ENCODE data around the gene LGALS3BP. TPM values are rescaled to one million over a fixed set of nuclear protein-coding genes. Genes with fewer than 3 reads are reported as not detected.

Gene LGALS3BP, protein sequence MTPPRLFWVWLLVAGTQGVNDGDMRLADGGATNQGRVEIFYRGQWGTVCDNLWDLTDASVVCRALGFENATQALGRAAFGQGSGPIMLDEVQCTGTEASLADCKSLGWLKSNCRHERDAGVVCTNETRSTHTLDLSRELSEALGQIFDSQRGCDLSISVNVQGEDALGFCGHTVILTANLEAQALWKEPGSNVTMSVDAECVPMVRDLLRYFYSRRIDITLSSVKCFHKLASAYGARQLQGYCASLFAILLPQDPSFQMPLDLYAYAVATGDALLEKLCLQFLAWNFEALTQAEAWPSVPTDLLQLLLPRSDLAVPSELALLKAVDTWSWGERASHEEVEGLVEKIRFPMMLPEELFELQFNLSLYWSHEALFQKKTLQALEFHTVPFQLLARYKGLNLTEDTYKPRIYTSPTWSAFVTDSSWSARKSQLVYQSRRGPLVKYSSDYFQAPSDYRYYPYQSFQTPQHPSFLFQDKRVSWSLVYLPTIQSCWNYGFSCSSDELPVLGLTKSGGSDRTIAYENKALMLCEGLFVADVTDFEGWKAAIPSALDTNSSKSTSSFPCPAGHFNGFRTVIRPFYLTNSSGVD
- 85.3 and 122 TPM in 2 replicates for total RNA-seq

DNA sequence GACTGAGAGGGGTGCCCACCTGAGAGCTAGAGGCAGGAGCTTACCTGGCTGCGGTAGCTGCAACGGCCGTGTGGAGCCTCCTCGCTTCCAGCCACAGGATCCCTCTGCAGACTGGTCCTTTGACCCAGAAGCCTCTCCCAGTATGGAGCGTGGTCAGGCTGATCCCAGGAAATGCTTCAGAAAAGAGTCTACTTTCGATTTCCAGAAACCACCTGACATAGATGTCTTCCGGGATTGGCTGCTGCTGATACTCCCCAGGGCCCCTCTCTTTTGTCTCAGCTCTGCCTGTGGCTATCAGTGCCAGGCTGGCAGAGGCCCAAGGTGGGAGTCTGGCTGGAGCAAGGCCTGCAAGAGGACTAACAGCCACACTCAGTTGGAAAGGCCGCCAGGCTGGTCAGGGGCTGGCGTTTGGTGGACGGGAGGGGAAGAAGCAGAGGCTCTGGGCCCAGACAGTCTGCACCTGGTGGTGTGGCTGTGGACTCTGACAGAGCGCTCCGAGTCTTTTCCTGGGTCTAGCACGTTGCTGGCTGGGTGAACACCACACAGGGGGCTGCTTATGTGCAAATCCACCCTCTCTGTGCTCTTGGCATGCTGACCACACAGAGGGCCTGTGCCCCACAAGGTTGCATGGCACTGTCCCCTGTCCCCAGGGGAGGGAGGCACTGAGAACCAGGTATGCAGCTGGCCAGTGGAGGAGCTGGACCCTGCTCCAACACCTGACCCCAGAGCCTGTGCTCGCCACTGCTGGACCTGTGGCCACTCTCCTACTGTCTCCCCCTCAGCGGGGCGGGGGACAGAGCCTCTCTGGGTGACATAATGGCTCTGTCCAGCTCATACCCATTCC lies at the start of gene LGALS3BP:
LGALS3BP (minus strand) TSS at position 144 of the 844 bp plus-strand sequence. CDS start 2,732 bp downstream, outside the sequence.

DNA sequence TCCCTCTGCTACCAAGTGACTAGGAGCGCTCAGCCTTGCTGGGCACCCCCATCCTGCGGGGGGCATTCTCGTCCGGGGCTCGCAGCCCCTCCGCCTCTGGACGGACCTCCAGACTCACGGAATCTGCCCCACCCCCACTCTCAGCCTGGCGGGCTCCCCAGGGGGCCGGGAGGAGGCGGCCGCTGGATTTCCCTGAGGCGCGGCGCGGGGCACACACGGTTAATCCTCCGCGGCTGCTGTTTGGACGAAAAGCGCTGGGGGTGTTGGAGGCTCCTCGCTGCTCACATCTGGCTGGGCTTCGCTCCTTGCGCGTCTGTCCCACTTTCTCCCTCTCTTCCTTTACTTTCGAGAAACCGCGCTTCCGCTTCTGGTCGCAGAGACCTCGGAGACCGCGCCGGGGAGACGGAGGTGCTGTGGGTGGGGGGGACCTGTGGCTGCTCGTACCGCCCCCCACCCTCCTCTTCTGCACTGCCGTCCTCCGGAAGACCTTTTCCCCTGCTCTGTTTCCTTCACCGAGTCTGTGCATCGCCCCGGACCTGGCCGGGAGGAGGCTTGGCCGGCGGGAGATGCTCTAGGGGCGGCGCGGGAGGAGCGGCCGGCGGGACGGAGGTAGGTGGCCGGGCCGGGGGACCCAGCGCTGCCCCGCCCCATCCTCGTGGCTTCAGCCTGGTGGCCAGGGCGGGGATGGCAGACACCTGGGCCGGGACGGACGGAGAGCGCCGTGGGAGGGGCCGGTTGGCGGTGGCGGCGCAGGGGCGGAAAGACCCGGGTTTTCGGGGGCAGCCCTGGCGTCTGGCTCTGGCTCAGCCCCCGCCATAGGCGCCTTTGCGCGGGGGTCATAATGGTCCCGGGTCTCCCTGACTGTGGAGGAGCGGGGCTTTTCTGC lies 44.4 kb upstream of the LGALS3BP start, which contains the start of gene C1QTNF1:
C1QTNF1 (plus strand) TSS at position 284 of the 886 bp plus-strand sequence. CDS start 19,800 bp downstream, outside the sequence.

DNA sequence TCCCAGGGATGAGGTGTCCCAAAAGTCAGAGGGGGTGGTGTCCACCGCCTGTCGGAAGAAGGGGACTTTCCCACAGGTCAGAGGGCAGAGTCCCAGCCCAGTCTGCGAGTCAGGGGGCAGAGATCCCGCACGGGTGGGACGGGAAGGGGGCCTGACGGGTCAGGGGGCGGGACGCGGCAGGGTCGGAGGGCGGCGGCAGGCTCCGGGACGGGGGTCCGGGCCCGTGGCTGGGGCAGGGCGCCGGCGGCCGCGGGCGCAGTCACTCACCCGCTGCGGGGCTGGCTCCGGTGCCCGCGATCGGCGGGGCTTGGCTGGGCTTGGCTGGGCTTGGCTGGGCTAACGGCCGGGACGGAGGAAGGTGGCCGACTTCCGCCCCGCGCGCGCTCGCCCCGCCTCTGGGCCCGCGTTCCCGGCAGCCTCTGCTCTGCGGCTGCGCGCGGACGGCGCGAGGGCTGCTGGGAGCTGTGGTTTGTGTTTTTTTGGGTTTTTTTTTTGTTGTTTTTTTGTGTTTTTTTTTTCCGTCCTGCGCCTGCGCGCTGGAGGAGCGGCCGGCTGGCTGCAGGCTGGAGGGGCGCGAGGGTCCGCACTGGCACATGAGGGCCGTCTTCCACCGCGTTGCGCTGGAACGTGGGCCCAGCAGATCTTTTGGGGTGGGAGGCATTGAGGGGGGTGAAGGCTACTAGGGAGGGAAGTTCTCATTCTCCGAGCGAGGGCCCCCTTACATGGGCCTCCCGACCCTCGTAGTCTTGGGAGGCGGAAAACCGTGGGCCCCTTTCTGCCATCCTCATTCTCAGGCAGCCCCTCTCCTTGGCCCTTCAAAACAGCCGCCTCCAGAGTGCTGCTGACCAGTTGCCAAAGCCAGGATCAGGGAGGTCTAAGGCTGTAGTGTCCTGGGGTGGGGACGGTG lies 29.9 kb upstream of the LGALS3BP start, which contains the start of gene CANT1:
CANT1 (minus strand) TSS at position 368 of the 907 bp plus-strand sequence. CDS start 12,142 bp downstream, outside the sequence.

DNA sequence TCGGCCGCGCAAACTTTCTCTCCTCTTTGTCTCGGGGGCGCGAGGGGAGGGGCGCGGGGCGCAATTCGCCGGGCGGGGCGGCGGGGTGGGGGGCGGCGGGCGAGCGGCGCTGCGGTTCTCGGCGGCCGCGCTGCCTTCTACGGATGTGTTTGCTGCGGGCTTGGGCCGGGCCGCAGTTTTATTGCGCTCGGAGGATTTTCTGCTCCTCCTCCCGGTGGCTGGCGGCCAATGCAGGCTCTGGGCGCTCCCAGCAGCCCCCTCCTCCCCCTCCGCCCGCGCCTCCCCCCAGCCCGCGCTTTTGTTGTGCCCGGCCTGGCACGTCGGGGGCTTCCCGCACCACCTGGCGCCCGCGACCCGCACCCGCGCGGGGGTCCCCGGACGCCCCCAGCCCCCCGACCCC lies 54.5 kb downstream of the LGALS3BP start, which contains the start of gene TIMP2:
TIMP2 (minus strand) TSS at position 154 of the 400 bp plus-strand sequence. CDS start 299 bp downstream, outside the sequence.

Other genes starting within 250 kb of the LGALS3BP start
- 22.1 and 23.5 TPM in 2 replicates for gene CYTH1, start 197.7 kb downstream of the LGALS3BP start, total RNA-seq
- 13.0 and 14.3 TPM in 2 replicates for gene USP36, start 139.1 kb downstream of the LGALS3BP start, total RNA-seq
- not detected in 2 replicates for gene CEP295NL, start 76.7 kb downstream of the LGALS3BP start, total RNA-seq
- 0.47 and 3.3 TPM in 2 replicates for gene TIMP2, start 54.5 kb downstream of the LGALS3BP start, total RNA-seq
- gene CANT1, start 29.8 kb upstream of the LGALS3BP start, total RNA-seq: 55.4 and 66.1 TPM in 2 replicates
- gene C1QTNF1, start 44.2 kb upstream of the LGALS3BP start, total RNA-seq: 38.3 and 73.3 TPM in 2 replicates
- gene ENGASE, start 94.9 kb upstream of the LGALS3BP start, total RNA-seq: 4.6 and 10.7 TPM in 2 replicates